GM18909 (cell line): ENCODE results near the gene SLX4IP.

Source experiments
- ATAC-seq: cut with Tn5 transposase; IDR thresholded peaks from one replicate; pipeline ENCODE4 v1.9.1; 2021; ENCODE audit warnings: mild to moderate bottlenecking; ENCODE audit not compliant: unreplicated experiment, poor library complexity

The SLX4IP gene

GRCh38 chr20:10668677-10669368, 233.7 kb downstream of the SLX4IP start:
- ATAC-seq: no peak

GRCh38 chr20:10669843-10670446, 234.8 kb downstream of the SLX4IP start:
- ATAC-seq: no peak

- ATAC-seq: peak; percentile 31
These were observed 235.6 kb downstream of the SLX4IP start for GRCh38 chr20:10670501-10671220.

- ATAC-seq: peak; percentile 41
These were observed 236.3 kb downstream of the SLX4IP start for GRCh38 chr20:10671221-10671918.

- no peak for ATAC-seq
These were observed 237.0 kb downstream of the SLX4IP start for GRCh38 chr20:10671919-10672623.

- no peak for ATAC-seq
These were observed 237.6 kb downstream of the SLX4IP start for GRCh38 chr20:10672624-10673127.

- no peak for ATAC-seq
These were observed 238.2 kb downstream of the SLX4IP start for GRCh38 chr20:10673176-10673841.

- peak; percentile 58 for ATAC-seq
These were observed 239.0 kb downstream of the SLX4IP start, which contains the start of gene JAG1 for GRCh38 chr20:10673842-10674683. Gene JAG1, minus strand, starts transcription at chr20:10673999. Its CDS starts 469 bp downstream, at chr20:10673530.

- ATAC-seq: peak; percentile 48
These were observed 239.8 kb downstream of the SLX4IP start for GRCh38 chr20:10674684-10675449.

GRCh38 chr20:10675450-10675848, 240.3 kb downstream of the SLX4IP start:
- no peak for ATAC-seq

GRCh38 chr20:10676518-10676917, 241.4 kb downstream of the SLX4IP start:
- no peak for ATAC-seq
